NT2/D1 (cell line): Measurements from ENCODE around the gene CUEDC1.

ENCODE experiments used
- DNase-seq: peaks from one replicate; pipeline ENCODE4 v3.0.0-alpha.2; 2011; ENCODE audit warnings: low read depth, low spot score
- H3K27me3 ChIP-seq: 2 replicates; pipeline ENCODE4 v1.6.0; 2011; ENCODE audit warnings: mild to moderate bottlenecking; ENCODE audit not compliant: insufficient read length, insufficient read depth
- H3K36me3 ChIP-seq: 2 replicates; pipeline ENCODE4 v1.6.1; 2011; ENCODE audit warnings: mild to moderate bottlenecking, low read length, mixed read lengths; ENCODE audit not compliant: insufficient read depth, insufficient read length
- H3K4me1 ChIP-seq: 2 replicates; pipeline ENCODE4 v1.5.1; 2011; ENCODE audit not compliant: insufficient read depth, insufficient read length
- H3K4me3 ChIP-seq: 2 replicates; pipeline ENCODE4 v1.5.1; 2011; ENCODE audit warnings: low read depth; ENCODE audit not compliant: insufficient read length
- H3K9ac ChIP-seq: 2 replicates; pipeline ENCODE4 v1.6.0; 2011; ENCODE audit warnings: low read depth; ENCODE audit not compliant: insufficient read length
- H3K9me3 ChIP-seq: 2 replicates; pipeline ENCODE4 v1.5.1; 2011; ENCODE audit warnings: mild to moderate bottlenecking, low read length; ENCODE audit not compliant: insufficient read depth
- SUZ12 ChIP-seq: IDR thresholded peaks from 2 replicates; pipeline ENCODE4 v1.6.1; 2011; ENCODE audit not compliant: insufficient read length, insufficient read depth; ENCODE audit errors: extremely low read depth
- YY1 ChIP-seq: IDR thresholded peaks from 2 replicates; pipeline ENCODE4 v1.6.1; 2011; ENCODE audit not compliant: insufficient read length, insufficient read depth
- ZNF274 ChIP-seq: IDR thresholded peaks from 2 replicates; pipeline ENCODE4 v1.6.1; 2011; ENCODE audit warnings: mild to moderate bottlenecking, low read depth, low read length

CUEDC1 gene

DNA sequence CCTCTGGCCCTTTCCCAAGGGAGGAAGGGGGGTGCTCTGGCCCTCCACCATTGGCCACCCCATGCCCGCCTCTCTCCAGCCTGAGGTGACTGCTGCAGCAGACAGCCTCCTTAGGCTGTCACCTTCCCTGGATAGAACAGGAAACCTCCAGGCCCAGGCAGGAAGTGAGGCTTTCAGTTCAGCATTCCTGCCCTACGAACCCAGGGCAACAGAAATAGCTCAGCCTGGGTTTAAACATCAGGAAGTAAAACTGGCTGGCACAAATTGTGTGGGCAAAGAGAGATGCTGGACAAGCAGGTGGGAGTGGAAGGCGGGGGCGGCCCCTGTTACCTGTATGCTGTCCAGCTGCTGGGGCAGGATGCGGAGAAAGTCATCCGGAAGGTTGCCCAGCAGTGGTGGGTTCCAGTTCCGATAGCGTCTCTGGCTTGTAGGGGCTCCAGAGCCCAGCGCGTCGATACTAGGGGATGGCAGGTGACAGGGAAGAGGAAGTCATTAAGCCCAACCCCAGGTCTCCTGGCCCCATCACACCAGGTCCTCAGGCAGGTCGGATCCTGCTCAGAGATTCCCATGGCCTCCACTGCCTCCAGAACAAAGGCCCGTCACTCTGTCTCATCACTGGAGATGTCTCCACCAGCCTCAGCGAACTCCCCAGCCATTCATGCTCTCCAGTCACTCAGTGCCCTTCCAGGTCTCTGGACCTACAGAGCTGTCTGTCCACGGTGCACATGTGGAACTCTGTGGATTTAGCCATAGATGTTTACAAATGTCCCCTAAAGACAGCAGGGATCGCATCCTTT lies 81.8 kb downstream of the CUEDC1 start:
- TF ChIP-seq YY1 (no peak), ZNF274 (no peak), SUZ12 (no peak)
- Histone ChIP-seq H3K4me3 (no peak overlapping the region), H3K27me3 (no peaks in the 10 kb centered on the region), H3K9ac (peak overlapping the region; percentile 77), H3K4me1 (peaks cover 47% of the 10 kb centered on the region), H3K36me3 (peaks cover 59% of the 10 kb centered on the region), H3K9me3 (no peaks in the 10 kb centered on the region)
- no peak for DNase-seq

DNA sequence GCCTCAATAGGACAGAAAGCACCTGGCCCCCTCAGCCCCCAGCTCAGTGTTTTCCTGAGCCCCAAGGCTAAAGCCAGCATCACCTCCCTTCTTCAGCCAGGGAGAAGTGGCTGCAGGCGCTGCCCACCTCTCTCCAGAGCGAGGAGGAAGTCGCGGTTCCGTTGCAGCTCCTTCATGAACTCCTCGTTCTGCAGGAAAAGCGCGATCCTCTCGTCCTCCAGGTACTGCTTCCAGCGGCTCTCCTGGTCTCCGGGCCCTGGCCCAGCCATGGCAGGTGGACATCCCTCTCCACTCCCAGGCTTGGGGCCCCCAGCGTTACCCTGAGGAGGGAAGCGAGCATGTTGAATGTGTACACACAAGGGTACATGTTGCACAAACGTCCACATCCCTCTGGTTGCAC lies 82.7 kb downstream of the CUEDC1 start:
- no peak for DNase-seq
- TF ChIP-seq SUZ12: no peak
- no peak for TF ChIP-seq ZNF274
- TF ChIP-seq YY1: no peak
- no peak overlapping the region for H3K9ac ChIP-seq
- H3K4me1 ChIP-seq: peaks cover 51% of the 10 kb centered on the region
- H3K9me3 ChIP-seq: no peaks in the 10 kb centered on the region
- no peaks in the 10 kb centered on the region for H3K27me3 ChIP-seq
- peaks cover 54% of the 10 kb centered on the region for H3K36me3 ChIP-seq
- H3K4me3 ChIP-seq: no peak overlapping the region

DNA sequence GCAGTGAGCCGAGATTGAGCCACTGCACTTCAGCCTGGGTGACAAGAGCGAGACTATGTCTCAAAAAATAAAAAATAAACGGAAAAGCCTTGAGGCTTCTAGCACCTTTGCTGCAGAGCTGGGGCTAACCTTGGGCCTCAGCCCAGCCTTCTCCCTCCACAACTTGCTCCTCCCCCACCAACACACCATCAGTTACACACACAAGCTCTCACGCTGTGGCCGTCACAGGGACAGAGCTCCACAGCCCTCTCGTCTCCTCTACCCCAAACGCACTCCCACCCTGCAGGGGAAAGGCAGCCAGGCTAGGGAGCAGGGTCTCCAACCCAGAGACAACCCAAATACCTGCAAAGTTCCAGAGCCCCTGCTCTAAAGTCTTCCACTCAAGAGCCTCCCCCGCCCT lies 83.3 kb downstream of the CUEDC1 start:
- peaks cover 49% of the 10 kb centered on the region for H3K4me1 ChIP-seq
- H3K9ac ChIP-seq: peak overlapping the region; percentile 13
- no peak for TF ChIP-seq YY1
- TF ChIP-seq SUZ12: no peak
- no peak for TF ChIP-seq ZNF274

DNA sequence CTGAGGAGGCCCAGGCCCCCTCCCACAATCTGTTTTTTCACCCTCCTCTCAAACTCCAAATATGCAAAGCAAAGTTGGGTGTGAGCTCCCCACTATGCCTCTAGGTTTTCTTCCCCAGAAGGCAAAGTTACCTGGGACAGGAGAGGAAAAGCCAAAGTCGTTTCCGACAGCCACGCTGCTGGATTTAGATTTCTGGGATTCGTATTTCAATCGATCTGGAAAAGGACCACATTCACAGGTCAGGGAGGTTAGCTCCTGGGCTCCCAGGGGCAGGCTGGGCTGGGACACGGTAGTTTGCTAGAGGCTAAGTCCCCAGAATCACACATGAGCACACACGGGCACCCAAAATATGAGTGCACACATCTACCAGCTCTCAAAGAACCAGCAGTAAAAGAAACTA lies 84.1 kb downstream of the CUEDC1 start:
- H3K9ac ChIP-seq: peak overlapping the region; percentile 34
- no peak for TF ChIP-seq SUZ12
- no peak for TF ChIP-seq ZNF274
- no peak for TF ChIP-seq YY1
- no peaks in the 10 kb centered on the region for H3K9me3 ChIP-seq
- no peak for DNase-seq
- H3K27me3 ChIP-seq: no peaks in the 10 kb centered on the region
- no peak overlapping the region for H3K4me3 ChIP-seq
- peaks cover 42% of the 10 kb centered on the region for H3K4me1 ChIP-seq
- peaks cover 63% of the 10 kb centered on the region for H3K36me3 ChIP-seq

More for the DNA sequence above, 83.3 kb downstream of the CUEDC1 start:
- Histone ChIP-seq H3K4me3 (no peak overlapping the region), H3K9me3 (no peaks in the 10 kb centered on the region), H3K27me3 (no peaks in the 10 kb centered on the region), H3K36me3 (peaks cover 61% of the 10 kb centered on the region)
- DNase-seq: no peak

DNA sequence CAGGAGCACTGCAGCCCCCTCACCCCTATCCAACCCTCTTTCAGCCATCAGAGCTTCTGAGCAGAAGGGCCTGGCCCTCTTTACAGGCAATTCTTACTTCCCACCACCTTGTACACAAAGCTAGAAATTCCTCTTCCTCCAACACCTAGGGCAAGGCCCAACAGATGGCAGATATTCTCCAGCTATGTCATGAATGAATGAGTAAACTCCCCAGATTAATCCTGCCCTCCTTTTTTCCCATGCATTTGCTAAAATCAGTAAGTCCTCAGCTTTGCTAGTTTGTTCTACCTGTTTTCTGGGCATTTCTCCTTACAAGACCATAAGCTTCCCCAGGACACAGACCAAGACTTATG lies 85.0 kb downstream of the CUEDC1 start:
- DNase-seq: no peak
- TF ChIP-seq YY1: no peak
- no peak for TF ChIP-seq ZNF274
- no peak for TF ChIP-seq SUZ12
- Histone ChIP-seq H3K9me3 (no peaks in the 10 kb centered on the region), H3K36me3 (peaks cover 69% of the 10 kb centered on the region), H3K27me3 (no peaks in the 10 kb centered on the region), H3K4me3 (no peak overlapping the region), H3K4me1 (peaks cover 37% of the 10 kb centered on the region), H3K9ac (no peak overlapping the region)

DNA sequence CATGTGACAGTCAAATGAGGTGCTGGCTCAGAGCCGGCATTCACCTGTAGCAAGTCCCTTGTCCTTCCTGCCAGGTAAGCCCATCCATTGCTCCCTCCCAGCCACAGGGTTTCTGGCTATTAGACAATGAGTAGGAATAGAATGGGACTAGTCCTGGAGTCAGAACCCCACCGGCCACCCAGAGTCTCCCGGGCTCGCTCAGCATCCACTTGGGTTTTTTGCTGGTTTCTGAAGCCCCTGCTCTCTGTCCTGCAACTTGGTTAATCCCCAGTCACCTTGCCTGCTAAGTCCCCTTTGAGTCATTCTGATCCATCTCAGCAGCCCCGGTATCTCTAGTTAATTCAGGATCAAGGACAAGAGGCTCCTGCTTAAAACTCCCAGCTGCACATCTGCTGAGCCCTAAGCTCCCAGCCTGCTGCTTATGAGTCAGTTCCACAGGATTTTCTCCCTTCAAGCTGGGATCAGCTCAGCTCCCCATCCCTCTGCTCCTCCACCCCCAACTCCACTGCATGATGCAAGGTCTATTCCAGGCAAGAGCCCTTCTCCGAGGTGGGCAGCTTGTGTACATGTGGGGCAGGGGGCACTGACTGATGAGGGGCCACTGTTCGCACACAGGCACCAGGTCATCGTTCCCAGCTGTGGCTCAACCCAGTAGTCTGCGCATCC lies 85.5 kb downstream of the CUEDC1 start:
- no peak for TF ChIP-seq YY1
- no peak for TF ChIP-seq ZNF274
- TF ChIP-seq SUZ12: no peak
- Histone ChIP-seq H3K4me1 (peaks cover 37% of the 10 kb centered on the region), H3K27me3 (no peaks in the 10 kb centered on the region), H3K4me3 (no peak overlapping the region), H3K36me3 (peaks cover 72% of the 10 kb centered on the region), H3K9me3 (no peaks in the 10 kb centered on the region), H3K9ac (no peak overlapping the region)
- DNase-seq: no peak

DNA sequence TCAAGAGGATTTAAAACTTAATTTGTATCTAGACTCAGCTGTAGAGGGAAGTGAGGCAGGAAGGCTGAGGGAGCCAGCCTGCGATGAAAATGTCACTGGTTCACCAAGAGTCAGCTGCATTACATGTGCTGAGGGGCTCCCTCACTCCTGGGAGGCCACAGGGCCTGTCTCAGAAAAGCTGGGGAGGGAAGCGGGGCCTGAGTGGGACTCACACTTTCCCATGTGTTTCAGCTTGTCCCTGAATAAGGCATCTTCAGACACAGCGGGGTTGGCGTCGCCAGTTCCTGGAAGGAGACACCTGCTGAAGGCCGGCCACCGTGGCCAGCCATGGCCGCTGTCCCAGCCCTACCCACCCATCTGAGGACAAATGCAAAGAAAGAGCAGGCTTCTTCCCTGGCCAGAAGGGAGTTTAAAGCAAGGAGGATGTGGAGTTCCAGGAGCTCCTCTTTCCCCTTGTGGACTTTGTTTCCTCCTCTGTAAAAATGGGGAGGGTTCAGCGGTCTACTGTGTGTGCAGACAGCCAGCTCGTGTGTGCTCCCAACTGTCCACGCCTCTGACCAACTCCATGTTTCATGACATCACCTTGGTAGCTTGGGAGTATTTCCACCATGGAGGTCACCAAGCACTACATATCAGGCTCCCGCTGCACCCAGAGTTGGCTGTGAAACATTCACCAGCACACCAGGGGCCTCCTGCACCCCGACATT lies 86.1 kb downstream of the CUEDC1 start:
- TF ChIP-seq YY1 (no peak), ZNF274 (no peak), SUZ12 (no peak)
- Histone ChIP-seq H3K27me3 (no peaks in the 10 kb centered on the region), H3K9me3 (no peaks in the 10 kb centered on the region), H3K4me1 (peaks cover 37% of the 10 kb centered on the region), H3K36me3 (peaks cover 77% of the 10 kb centered on the region), H3K4me3 (no peak overlapping the region), H3K9ac (peak overlapping the region; percentile 66)
- DNase-seq: no peak
